ENCODE results near the gene TRAIP. TPM values are rescaled to one million over a fixed set of nuclear protein-coding genes. Genes with fewer than 3 reads are reported as not detected.

Gene TRAIP
- total RNA-seq, 1 donor from 2014 or later: 2.6 TPM

Small RNA genes lying within 50 kb of the gene (small RNA-seq; reads per million reads assigned to genes)
- not detected for gene RN7SL217P

Other genes with a start within 250 kb of the TRAIP start
- gene APEH, start 182.2 kb downstream of the TRAIP start, total RNA-seq: 75.2 TPM
- 1.6 TPM for gene MST1, start 167.1 kb downstream of the TRAIP start, total RNA-seq
- gene RNF123, start 167.0 kb downstream of the TRAIP start, total RNA-seq: 31.3 TPM
- under 0.01 TPM for gene AMIGO3, start 136.9 kb downstream of the TRAIP start, total RNA-seq
- gene GMPPB, start 132.6 kb downstream of the TRAIP start, total RNA-seq: 9.9 TPM
- gene IP6K1, start 70.0 kb downstream of the TRAIP start, total RNA-seq: 23.5 TPM
- gene CDHR4, start 56.7 kb downstream of the TRAIP start, total RNA-seq: not detected
- 11.5 TPM for gene INKA1, start 53.3 kb downstream of the TRAIP start, total RNA-seq
- 29.7 TPM for gene UBA7, start 42.6 kb downstream of the TRAIP start, total RNA-seq
- gene CAMKV, start 13.3 kb upstream of the TRAIP start, total RNA-seq: not detected
- 2.6 TPM for gene MST1R, start 47.3 kb upstream of the TRAIP start, total RNA-seq
- gene MON1A, start 73.2 kb upstream of the TRAIP start, total RNA-seq: 5.7 TPM
- gene RBM6, start 83.6 kb upstream of the TRAIP start, total RNA-seq: 49.1 TPM
- 179 TPM for gene RBM5, start 232.4 kb upstream of the TRAIP start, total RNA-seq